Neural progenitor cell (in vitro differentiated cells): ENCODE measurements around the gene TSHZ2.

ENCODE experiments used
- EZH2 ChIP-seq: fragments of 200-600 bp; sonication (generic); IDR thresholded peaks from 2 replicates; pipeline ENCODE4 v1.6.1; 2017; ENCODE audit warnings: antibody characterized with exemption, mild to moderate bottlenecking, moderate library complexity
- EZH2phosphoT487 ChIP-seq: fragments of 200-600 bp; sonication (generic); IDR thresholded peaks from 2 replicates; pipeline ENCODE4 v1.6.1; 2017; ENCODE audit warnings: antibody characterized with exemption
- TF ChIP-seq, protein P1 (sequence below): fragments of 200-600 bp; sonication (generic); IDR thresholded peaks from 2 replicates; pipeline ENCODE4 v1.5.1; 2017; ENCODE audit warnings: antibody characterized with exemption, mild to moderate bottlenecking

DNA sequence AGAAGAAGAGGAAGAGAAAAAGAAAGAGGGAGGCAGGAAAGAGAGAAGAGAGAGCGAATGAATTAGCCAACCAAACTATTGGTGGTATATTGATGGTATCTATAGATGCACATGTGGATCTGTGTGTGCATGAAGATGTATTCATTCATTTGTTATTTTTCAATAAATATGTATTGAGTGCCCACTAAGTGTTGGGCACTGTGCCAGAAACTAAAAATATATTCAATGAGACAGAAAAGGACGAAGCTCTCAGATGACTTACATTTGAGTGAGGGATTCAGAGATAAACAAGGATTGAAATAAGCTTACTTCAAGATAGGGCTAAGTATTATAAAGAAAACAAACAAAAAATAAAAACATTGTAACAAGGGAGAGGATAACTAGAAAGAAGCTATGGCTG lies 154.9 kb downstream of the TSHZ2 start:
- TF ChIP-seq, protein P1, sequence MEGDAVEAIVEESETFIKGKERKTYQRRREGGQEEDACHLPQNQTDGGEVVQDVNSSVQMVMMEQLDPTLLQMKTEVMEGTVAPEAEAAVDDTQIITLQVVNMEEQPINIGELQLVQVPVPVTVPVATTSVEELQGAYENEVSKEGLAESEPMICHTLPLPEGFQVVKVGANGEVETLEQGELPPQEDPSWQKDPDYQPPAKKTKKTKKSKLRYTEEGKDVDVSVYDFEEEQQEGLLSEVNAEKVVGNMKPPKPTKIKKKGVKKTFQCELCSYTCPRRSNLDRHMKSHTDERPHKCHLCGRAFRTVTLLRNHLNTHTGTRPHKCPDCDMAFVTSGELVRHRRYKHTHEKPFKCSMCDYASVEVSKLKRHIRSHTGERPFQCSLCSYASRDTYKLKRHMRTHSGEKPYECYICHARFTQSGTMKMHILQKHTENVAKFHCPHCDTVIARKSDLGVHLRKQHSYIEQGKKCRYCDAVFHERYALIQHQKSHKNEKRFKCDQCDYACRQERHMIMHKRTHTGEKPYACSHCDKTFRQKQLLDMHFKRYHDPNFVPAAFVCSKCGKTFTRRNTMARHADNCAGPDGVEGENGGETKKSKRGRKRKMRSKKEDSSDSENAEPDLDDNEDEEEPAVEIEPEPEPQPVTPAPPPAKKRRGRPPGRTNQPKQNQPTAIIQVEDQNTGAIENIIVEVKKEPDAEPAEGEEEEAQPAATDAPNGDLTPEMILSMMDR: no peak
- TF ChIP-seq EZH2 (no peak), EZH2phosphoT487 (no peak)
